ENCODE measurements around the gene SEC31B.

GRCh38 chr10:100516847-100517246, 2.8 kb downstream of the SEC31B start:
- TF ChIP-seq, protein P1, sequence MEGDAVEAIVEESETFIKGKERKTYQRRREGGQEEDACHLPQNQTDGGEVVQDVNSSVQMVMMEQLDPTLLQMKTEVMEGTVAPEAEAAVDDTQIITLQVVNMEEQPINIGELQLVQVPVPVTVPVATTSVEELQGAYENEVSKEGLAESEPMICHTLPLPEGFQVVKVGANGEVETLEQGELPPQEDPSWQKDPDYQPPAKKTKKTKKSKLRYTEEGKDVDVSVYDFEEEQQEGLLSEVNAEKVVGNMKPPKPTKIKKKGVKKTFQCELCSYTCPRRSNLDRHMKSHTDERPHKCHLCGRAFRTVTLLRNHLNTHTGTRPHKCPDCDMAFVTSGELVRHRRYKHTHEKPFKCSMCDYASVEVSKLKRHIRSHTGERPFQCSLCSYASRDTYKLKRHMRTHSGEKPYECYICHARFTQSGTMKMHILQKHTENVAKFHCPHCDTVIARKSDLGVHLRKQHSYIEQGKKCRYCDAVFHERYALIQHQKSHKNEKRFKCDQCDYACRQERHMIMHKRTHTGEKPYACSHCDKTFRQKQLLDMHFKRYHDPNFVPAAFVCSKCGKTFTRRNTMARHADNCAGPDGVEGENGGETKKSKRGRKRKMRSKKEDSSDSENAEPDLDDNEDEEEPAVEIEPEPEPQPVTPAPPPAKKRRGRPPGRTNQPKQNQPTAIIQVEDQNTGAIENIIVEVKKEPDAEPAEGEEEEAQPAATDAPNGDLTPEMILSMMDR (IDR thresholded peaks at IDR 0.05) = no peak
- TF ChIP-seq POLR2A (IDR thresholded peaks at IDR 0.05) = no peak
- TF ChIP-seq EP300 (IDR thresholded peaks at IDR 0.05) = no peak
- TF ChIP-seq POLR2AphosphoS5 (IDR thresholded peaks at IDR 0.05) = no peak

All from sigmoid colon (tissue), 4 donors.